Psoas muscle (tissue), 8 donors: Measurements from ENCODE around the gene CA12. TPM values are rescaled to one million over a fixed set of nuclear protein-coding genes. Genes with fewer than 3 reads are reported as not detected.

ENCODE experiments used
- ATAC-seq, 4 donors: fragments of 200-7000 bp; cut with Tn5 transposase; one replicate each; pipeline ENCODE4 v1.9.1; 2020; ENCODE audit warnings: moderate library complexity in 3 of 4, mild to moderate bottlenecking in 2 of 4
- DNase-seq, 2 donors: peaks; one replicate each; pipeline ENCODE4 v3.0.0-alpha.2; 2020
- H3K27ac ChIP-seq: fragments of 200-600 bp; one replicate; pipeline ENCODE4 v1.8.0; 2022
- H3K27me3 ChIP-seq, 3 donors: fragments of 200-600 bp in 1 of 3; one replicate each; pipeline versions ENCODE4 v1.6.1 to v1.8.0; 2013 to 2022; ENCODE audit warnings: low read length in 2 of 3, mild to moderate bottlenecking in 2 of 3, moderate library complexity in 1 of 3; ENCODE audit not compliant: insufficient read depth in 3 of 3
- H3K36me3 ChIP-seq, 2 donors: fragments of 200-600 bp in 1 of 2; one replicate each; pipeline versions ENCODE4 v1.6.1 to v1.8.0; 2013 to 2022; ENCODE audit warnings: low read depth in 1 of 2, mild to moderate bottlenecking in 1 of 2, moderate library complexity in 1 of 2; ENCODE audit not compliant: insufficient read depth in 1 of 2
- H3K4me1 ChIP-seq: fragments of 200-600 bp; one replicate; pipeline ENCODE4 v1.8.0; 2022
- H3K4me3 ChIP-seq: fragments of 200-600 bp; one replicate; pipeline ENCODE4 v1.8.0; 2022; ENCODE audit warnings: mild to moderate bottlenecking
- H3K9me3 ChIP-seq: fragments of 200-600 bp; one replicate; pipeline ENCODE4 v1.8.0; 2022
- CTCF ChIP-seq: fragments of 200-600 bp; IDR thresholded peaks from one replicate; pipeline ENCODE4 v1.8.0; 2022; ENCODE audit warnings: antibody characterized with exemption
- WGBS, 3 donors: extraction: QIAGEN DNeasy Blood & Tissue Kit; methylation state at CpG; one replicate each; pipeline versions ENCODE4 v1.1.6 to v1.1.7; 2013; 5-methylcytosine and 5-hydroxymethylcytosine counted together
- intact Hi-C, 2 donors: fragments of 100-400 bp; cut with DNase I; formaldehyde crosslinking; loops; one replicate each; pipeline versions ENCODE4 v1.11.0 to v1.14.2; 2022
- polyA plus RNA-seq, 3 donors: library from polyadenylated mRNA; stranded (reverse); fragments of 200-250 nt; gene quantifications; one replicate each; pipeline ENCODE4 v1.2.3, GENCODE V29; 2013
- total RNA-seq, 4 donors: library from RNA; stranded (reverse); fragmentation: NEBNext Ultra II Directional in 2 of 4; extraction: Animal tissue kit (Norgen Biotek cat#: 25700) in 2 of 4; gene quantifications; one replicate each; pipeline versions ENCODE4 v1.2.1 to v1.2.4, GENCODE V29; 2021 to 2023
- donor health status: healthy with polysubstance abuse.
- donor health status: DM: no; HTN: no; CAD: no; lungs with moderate emphysema.
- donor health status: Bipolar disorder and iron deficiency.
- donor health status: healthy.
- donor health status: DM: yes; HTN: yes; CAD: no.
- donor health status: DM: no; HTN: no; CAD: no.
- donor health status: DM: no; HTN: no; CAD: no.
- donor health status: DM: yes; HTN: yes; CAD: no.

Gene CA12
- total and polyA plus RNA-seq, 7 donors, result 0.01 to 0.25 (median 0.16) TPM

DNA sequence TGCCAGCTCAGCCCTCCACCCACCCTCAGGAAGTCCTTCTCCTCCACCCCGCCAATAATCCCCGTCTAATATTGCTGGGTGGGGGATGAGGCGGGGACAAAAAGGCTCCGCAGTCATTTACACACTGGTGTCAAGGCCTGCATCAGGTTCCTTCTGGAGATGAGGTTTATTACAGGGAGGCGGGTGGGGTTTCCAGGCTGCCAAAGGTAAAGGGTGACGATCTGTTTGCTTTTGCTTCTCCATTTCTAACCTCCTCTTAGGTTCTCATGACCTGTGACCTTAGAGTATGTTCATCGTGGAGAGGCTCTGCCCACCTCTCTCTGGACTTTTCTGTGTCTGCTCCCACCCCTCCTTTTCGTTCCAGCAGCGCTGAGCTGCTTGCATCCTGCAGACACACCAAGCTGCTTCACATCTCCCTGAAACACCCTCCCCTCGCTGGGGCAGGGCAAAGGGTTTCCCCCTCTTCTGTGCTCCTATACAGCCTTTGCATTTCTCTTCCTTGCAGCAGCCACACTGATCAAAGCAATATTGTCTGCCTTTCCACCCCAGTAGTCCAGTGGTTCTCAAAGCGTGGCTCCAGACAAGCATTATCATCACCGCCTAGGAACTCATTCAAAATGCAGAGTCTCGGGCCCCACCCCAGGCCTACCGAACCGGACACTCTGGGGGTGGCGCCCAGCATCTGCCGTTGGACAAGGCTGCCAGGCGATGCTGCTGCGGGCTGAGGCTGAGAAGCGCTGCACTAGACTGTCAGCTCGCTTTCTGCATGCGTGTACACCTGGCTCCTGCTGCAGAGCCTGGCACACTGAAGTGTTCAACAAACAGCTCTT, 26.6 kb downstream of the CA12 start:
- H3K4me1 ChIP-seq, result no peaks in the 10 kb centered on the region
- ATAC-seq (no peak), DNase-seq (no peak)
- H3K36me3 ChIP-seq, result no peaks in the 10 kb centered on the region
- H3K9me3 ChIP-seq, result no peaks in the 10 kb centered on the region
- WGBS, 3 donors, result 77 to 81% (median 80%) methylated on average over 22 of the region's 22 CpGs
- no peak overlapping the region for H3K27ac ChIP-seq
- no peak overlapping the region for H3K4me3 ChIP-seq
- TF ChIP-seq CTCF, result no peak
- H3K27me3 ChIP-seq, result no peaks in the 10 kb centered on the region
- intact Hi-C loops, result loop anchor here in 1 of 2 donors (10.0 kb wide), 1 partner anchor 100 kb away; no protein-coding TSS in a partner anchor

DNA sequence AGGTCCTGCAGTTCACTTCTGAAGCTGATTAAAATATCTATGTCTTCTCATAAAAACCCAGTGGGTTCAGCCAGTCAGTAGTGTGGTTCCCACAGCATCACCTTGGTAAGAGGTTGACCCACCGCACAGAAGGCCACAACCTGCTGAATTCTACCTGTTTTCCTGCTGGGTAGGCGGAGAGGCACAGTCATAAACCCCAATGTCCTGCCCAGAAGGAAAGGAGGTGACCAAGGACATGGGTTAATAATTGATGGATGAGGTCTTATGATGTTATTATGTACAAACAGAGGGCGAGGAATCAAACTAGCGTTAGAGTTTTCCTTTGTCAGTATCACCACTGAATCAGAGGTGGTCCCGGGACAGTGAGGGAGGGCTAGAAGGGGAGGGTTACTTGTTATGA, 27.8 kb downstream of the CA12 start:
- Histone ChIP-seq H3K9me3 (no peaks in the 10 kb centered on the region), H3K4me3 (no peak overlapping the region), H3K27ac (no peak overlapping the region), H3K27me3 (no peaks in the 10 kb centered on the region), H3K4me1 (peaks cover 5% of the 10 kb centered on the region), H3K36me3 (no peaks in the 10 kb centered on the region)
- intact Hi-C loops, result loop anchor here in 1 of 2 donors (10.0 kb wide), 1 partner anchor 101 kb away; no protein-coding TSS in a partner anchor
- no peak for DNase-seq
- 89 to 95% (median 90%) methylated on average over 5 of the region's 5 CpGs for WGBS, 3 donors
- no peak for TF ChIP-seq CTCF
- no peak for ATAC-seq

GRCh38 chr15:63353261-63353660, 28.4 kb downstream of the CA12 start:
- WGBS, 3 donors, result 51 to 75% (median 52%) methylated on average over 8 of the region's 8 CpGs
- H3K36me3 ChIP-seq, result no peaks in the 10 kb centered on the region

GRCh38 chr15:63352808-63353207, 28.8 kb downstream of the CA12 start:
- H3K27ac ChIP-seq, result no peak overlapping the region
- no peaks in the 10 kb centered on the region for H3K27me3 ChIP-seq
- no peaks in the 10 kb centered on the region for H3K9me3 ChIP-seq
- no peak overlapping the region for H3K4me3 ChIP-seq
- ATAC-seq (no peak), DNase-seq (no peak)
- H3K4me1 ChIP-seq, result peaks cover 5% of the 10 kb centered on the region
- intact Hi-C loops, result loop anchor here in 1 of 2 donors (10.0 kb wide), 1 partner anchor 102 kb away; no protein-coding TSS in a partner anchor
- WGBS, 3 donors, result 87 to 93% (median 90%) methylated on average over 4 of the region's 4 CpGs
- TF ChIP-seq CTCF, result no peak
- no peaks in the 10 kb centered on the region for H3K36me3 ChIP-seq

More at GRCh38 chr15:63353261-63353660, 28.4 kb downstream of the CA12 start:
- DNase-seq, result no peak
- no peak overlapping the region for H3K4me3 ChIP-seq
- intact Hi-C loops, result loop anchor here in 1 of 2 donors (10.0 kb wide), 1 partner anchor 102 kb away; no protein-coding TSS in a partner anchor
- no peak for TF ChIP-seq CTCF
- ATAC-seq, result no peak
- H3K9me3 ChIP-seq, result no peaks in the 10 kb centered on the region
- H3K27ac ChIP-seq, result no peak overlapping the region
- peaks cover 5% of the 10 kb centered on the region for H3K4me1 ChIP-seq
- no peaks in the 10 kb centered on the region for H3K27me3 ChIP-seq
